Glomerular endothelial cell (primary cell): ENCODE data around the gene CDC16. TPM values are rescaled to one million over a fixed set of nuclear protein-coding genes. Genes with fewer than 3 reads are reported as not detected.
A peak's percentile ranks its signal among the peaks of the same experiment; 100 is the strongest.
"Not testable (repeated sequence)": the region's sequence is repeated elsewhere in the genome, so short reads cannot be mapped to it uniquely, and the experiment has no call there.

ENCODE experiments used
- DNase-seq: peaks from one replicate; pipeline ENCODE4 v3.0.0-alpha.2; 2011; ENCODE audit warnings: low read depth, low spot score; ENCODE audit errors: extremely low read depth
- total RNA-seq: library from RNA; depleted of rRNA; stranded (reverse); fragments of >200 nt; gene quantifications from 2 replicates; pipeline ENCODE4 v1.2.3, GENCODE V29; 2015

The CDC16 gene
- total RNA-seq, 1 donor from 2014 or later = 66.0 TPM

GRCh38 chr13:114226699-114227323 lies 7.9 kb upstream of the CDC16 start:
- peak; percentile 54 for DNase-seq

GRCh38 chr13:114227528-114227927 lies 7.2 kb upstream of the CDC16 start:
- no peak for DNase-seq

GRCh38 chr13:114228176-114228575 lies 6.5 kb upstream of the CDC16 start:
- DNase-seq = no peak

- DNase-seq = no peak
Measured at GRCh38 chr13:114229506-114229905, 5.2 kb upstream of the CDC16 start.

GRCh38 chr13:114230117-114230516 lies 4.6 kb upstream of the CDC16 start:
- DNase-seq = no peak

GRCh38 chr13:114230575-114230974 lies 4.1 kb upstream of the CDC16 start:
- DNase-seq = no peak

- no peak for DNase-seq
Measured at GRCh38 chr13:114231886-114232285, 2.8 kb upstream of the CDC16 start.

- DNase-seq = no peak
Measured at GRCh38 chr13:114234266-114234644, 442 bp upstream of the CDC16 start.

GRCh38 chr13:114235697-114236096 lies 1.0 kb downstream of the CDC16 start:
- DNase-seq = no peak

GRCh38 chr13:114236227-114236626 lies 1.5 kb downstream of the CDC16 start:
- no peak for DNase-seq

GRCh38 chr13:114237415-114238112 lies 2.9 kb downstream of the CDC16 start:
- DNase-seq = no peak

- DNase-seq = no peak
Measured at GRCh38 chr13:114241918-114242317, 7.2 kb downstream of the CDC16 start.

GRCh38 chr13:114243971-114244370 lies 9.3 kb downstream of the CDC16 start:
- DNase-seq = no peak

GRCh38 chr13:114244637-114245036 lies 9.9 kb downstream of the CDC16 start:
- DNase-seq = no peak

- no peak for DNase-seq
Measured at GRCh38 chr13:114248011-114248410, 13.3 kb downstream of the CDC16 start.

GRCh38 chr13:114249077-114249476 lies 14.4 kb downstream of the CDC16 start:
- DNase-seq = no peak

GRCh38 chr13:114251639-114252440 lies 17.1 kb downstream of the CDC16 start:
- DNase-seq = not testable (repeated sequence)

GRCh38 chr13:114256547-114256946 lies 21.9 kb downstream of the CDC16 start:
- no peak for DNase-seq

GRCh38 chr13:114257014-114257413 lies 22.3 kb downstream of the CDC16 start:
- DNase-seq = no peak

- DNase-seq = no peak
Measured at GRCh38 chr13:114258589-114258988, 23.9 kb downstream of the CDC16 start.

GRCh38 chr13:114259374-114259773 lies 24.7 kb downstream of the CDC16 start:
- no peak for DNase-seq

- no peak for DNase-seq
Measured at GRCh38 chr13:114259974-114260373, 25.3 kb downstream of the CDC16 start.
